ENCODE data around the gene GUCY2F. TPM values are rescaled to one million over a fixed set of nuclear protein-coding genes. Genes with fewer than 3 reads are reported as not detected.

Gene GUCY2F
- polyA plus RNA-seq, 1 donor (not counting 4 experiments of a cell fraction or from before 2014, with no cell fraction given) = not detected

DNA sequence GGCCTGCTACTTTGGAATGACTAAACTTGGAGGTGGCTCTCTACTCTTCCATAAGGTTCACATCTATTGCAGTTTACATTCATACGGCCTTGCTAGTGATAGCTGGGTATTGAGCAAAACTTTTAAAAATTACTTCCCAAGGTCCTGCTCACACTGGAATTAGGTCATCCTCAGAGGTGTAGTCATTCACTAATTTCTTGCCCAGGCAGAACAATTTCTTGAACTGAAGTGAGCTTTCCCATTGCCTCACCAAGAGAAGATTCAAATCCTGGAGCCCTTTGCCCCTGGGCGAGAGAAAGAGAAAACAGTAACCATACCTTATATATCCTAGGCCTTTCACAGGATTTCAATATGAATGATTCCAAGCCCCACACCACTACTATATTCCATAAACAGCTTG lies 109.2 kb downstream of the GUCY2F start:
- H3K79me2 ChIP-seq (ENCODE audit: control insufficient read depth, insufficient read depth, low read length) = no peaks in the 10 kb centered on the region
- H3K4me3 ChIP-seq (ENCODE audit: control insufficient read depth in 2 of 3, extremely low read depth in 1 of 3, insufficient read depth in 2 of 3, low read depth in 1 of 3, low read length in 3 of 3) = no peak overlapping the region
- no peaks in the 10 kb centered on the region for H3K36me3 ChIP-seq (ENCODE audit: control insufficient read depth in 2 of 2, extremely low read depth in 1 of 2, insufficient read depth in 2 of 2, low read length in 2 of 2)
- H3K4me2 ChIP-seq (ENCODE audit: control insufficient read depth, extremely low read depth, insufficient read depth, low read depth, low read length) = no peak overlapping the region
- no peaks in the 10 kb centered on the region for H3K27me3 ChIP-seq (ENCODE audit: control insufficient read depth, extremely low read depth, insufficient read depth, low read length)
- dilution Hi-C loops (cut with MboI; ENCODE audit: extremely low pct_ligation_motif_present, low sequenced_read_pairs) = no loop called here
- no peak overlapping the region for H2AFZ ChIP-seq (ENCODE audit: control insufficient read depth, low read length)
- no peaks in the 10 kb centered on the region for H3K9me1 ChIP-seq (ENCODE audit: control insufficient read depth, extremely low read depth, insufficient read depth, low read length)
- no peak for TF ChIP-seq EZH2 (IDR thresholded peaks at IDR 0.05; ENCODE audit: low read length)
- TF ChIP-seq, protein P1, sequence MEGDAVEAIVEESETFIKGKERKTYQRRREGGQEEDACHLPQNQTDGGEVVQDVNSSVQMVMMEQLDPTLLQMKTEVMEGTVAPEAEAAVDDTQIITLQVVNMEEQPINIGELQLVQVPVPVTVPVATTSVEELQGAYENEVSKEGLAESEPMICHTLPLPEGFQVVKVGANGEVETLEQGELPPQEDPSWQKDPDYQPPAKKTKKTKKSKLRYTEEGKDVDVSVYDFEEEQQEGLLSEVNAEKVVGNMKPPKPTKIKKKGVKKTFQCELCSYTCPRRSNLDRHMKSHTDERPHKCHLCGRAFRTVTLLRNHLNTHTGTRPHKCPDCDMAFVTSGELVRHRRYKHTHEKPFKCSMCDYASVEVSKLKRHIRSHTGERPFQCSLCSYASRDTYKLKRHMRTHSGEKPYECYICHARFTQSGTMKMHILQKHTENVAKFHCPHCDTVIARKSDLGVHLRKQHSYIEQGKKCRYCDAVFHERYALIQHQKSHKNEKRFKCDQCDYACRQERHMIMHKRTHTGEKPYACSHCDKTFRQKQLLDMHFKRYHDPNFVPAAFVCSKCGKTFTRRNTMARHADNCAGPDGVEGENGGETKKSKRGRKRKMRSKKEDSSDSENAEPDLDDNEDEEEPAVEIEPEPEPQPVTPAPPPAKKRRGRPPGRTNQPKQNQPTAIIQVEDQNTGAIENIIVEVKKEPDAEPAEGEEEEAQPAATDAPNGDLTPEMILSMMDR (optimal IDR thresholded peaks at IDR 0.05 in 1 of 3, IDR thresholded peaks at IDR 0.05 in 1 of 3, conservative IDR thresholded peaks at IDR 0.05 in 1 of 3; ENCODE audit: extremely low read depth in 1 of 3, insufficient read depth in 2 of 3, low read length in 3 of 3) = no peak
- peaks cover 18% of the 10 kb centered on the region for H3K4me1 ChIP-seq (ENCODE audit: control insufficient read depth, extremely low read depth, insufficient read depth, low read length)
- H4K20me1 ChIP-seq (ENCODE audit: control insufficient read depth, extremely low read depth, insufficient read depth, low read length) = no peaks in the 10 kb centered on the region
- no peaks in the 10 kb centered on the region for H3K9me3 ChIP-seq (ENCODE audit: control insufficient read depth, low read depth, low read length)
- H3K27ac ChIP-seq (ENCODE audit: control insufficient read depth, insufficient read depth, low read length) = no peak overlapping the region
- no peak overlapping the region for H3K9ac ChIP-seq (ENCODE audit: control insufficient read depth, extremely low read depth, insufficient read depth, low read length)
- no peak for DNase-seq (ENCODE audit: low read depth, low spot score)
- FAIRE-seq = no peak

DNA sequence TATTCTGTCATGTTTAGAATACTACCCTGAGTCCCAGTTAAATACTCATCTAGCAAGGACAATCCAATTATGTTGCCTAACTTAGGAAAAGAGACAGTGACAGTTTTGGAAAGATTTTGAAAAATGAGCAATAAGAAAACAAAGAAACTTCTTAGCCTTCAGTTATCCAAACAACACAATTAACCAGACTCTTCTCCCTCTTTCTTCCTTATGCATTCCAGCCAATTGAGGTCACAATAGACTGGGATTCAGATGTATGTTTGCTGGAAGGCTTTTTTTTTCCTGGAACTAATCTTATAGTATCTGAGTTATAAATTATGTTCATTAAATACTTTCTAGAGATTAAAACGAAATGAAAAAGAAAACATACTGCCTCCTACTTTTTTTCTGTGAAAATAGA lies 109.6 kb downstream of the GUCY2F start:
- H4K20me1 ChIP-seq (ENCODE audit: control insufficient read depth, extremely low read depth, insufficient read depth, low read length) = no peaks in the 10 kb centered on the region
- H3K9ac ChIP-seq (ENCODE audit: control insufficient read depth, extremely low read depth, insufficient read depth, low read length) = no peak overlapping the region
- H3K4me3 ChIP-seq (ENCODE audit: control insufficient read depth in 2 of 3, extremely low read depth in 1 of 3, insufficient read depth in 2 of 3, low read depth in 1 of 3, low read length in 3 of 3) = no peak overlapping the region
- H3K27ac ChIP-seq (ENCODE audit: control insufficient read depth, insufficient read depth, low read length) = no peak overlapping the region
- H3K4me1 ChIP-seq (ENCODE audit: control insufficient read depth, extremely low read depth, insufficient read depth, low read length) = peaks cover 18% of the 10 kb centered on the region
- H2AFZ ChIP-seq (ENCODE audit: control insufficient read depth, low read length) = no peak overlapping the region
- no peaks in the 10 kb centered on the region for H3K79me2 ChIP-seq (ENCODE audit: control insufficient read depth, insufficient read depth, low read length)
- dilution Hi-C loops (cut with MboI; ENCODE audit: extremely low pct_ligation_motif_present, low sequenced_read_pairs) = no loop called here
- no peaks in the 10 kb centered on the region for H3K9me3 ChIP-seq (ENCODE audit: control insufficient read depth, low read depth, low read length)
- no peaks in the 10 kb centered on the region for H3K27me3 ChIP-seq (ENCODE audit: control insufficient read depth, extremely low read depth, insufficient read depth, low read length)
- H3K4me2 ChIP-seq (ENCODE audit: control insufficient read depth, extremely low read depth, insufficient read depth, low read depth, low read length) = no peak overlapping the region
- DNase-seq (ENCODE audit: low read depth, low spot score) (no peak), FAIRE-seq (no peak)
- H3K9me1 ChIP-seq (ENCODE audit: control insufficient read depth, extremely low read depth, insufficient read depth, low read length) = no peaks in the 10 kb centered on the region
- no peaks in the 10 kb centered on the region for H3K36me3 ChIP-seq (ENCODE audit: control insufficient read depth in 2 of 2, extremely low read depth in 1 of 2, insufficient read depth in 2 of 2, low read length in 2 of 2)
- TF ChIP-seq, protein P1 (optimal IDR thresholded peaks at IDR 0.05 in 1 of 3, IDR thresholded peaks at IDR 0.05 in 1 of 3, conservative IDR thresholded peaks at IDR 0.05 in 1 of 3; ENCODE audit: extremely low read depth in 1 of 3, insufficient read depth in 2 of 3, low read length in 3 of 3) = no peak
- TF ChIP-seq EZH2 (IDR thresholded peaks at IDR 0.05; ENCODE audit: low read length) = no peak

Data from keratinocyte (primary cell).